Smooth muscle cell (in vitro differentiated cells): Measurements from ENCODE around the gene NRXN3. TPM values are rescaled to one million over a fixed set of nuclear protein-coding genes. Genes with fewer than 3 reads are reported as not detected.
"Not testable (repeated sequence)": the region's sequence is repeated elsewhere in the genome, so short reads cannot be mapped to it uniquely, and the experiment has no call there.

Experiments used
- DNase-seq: peaks from one replicate; lab custom pipeline; 2025; ENCODE audit not compliant: unreplicated experiment; lab: John Stamatoyannopoulos, UW
- H2AFZ ChIP-seq: fragments of 200-600 bp; sonication (generic); 2 replicates; pipeline ENCODE4 v1.6.0; 2016; ENCODE audit warnings: antibody characterized with exemption, low read depth, mild to moderate bottlenecking
- H3F3A ChIP-seq: fragments of 200-600 bp; sonication (generic); 2 replicates; pipeline ENCODE4 v1.6.0; 2017; ENCODE audit warnings: antibody characterized with exemption, low read depth
- H3K27ac ChIP-seq: fragments of 200-600 bp; sonication (generic); 2 replicates; pipeline ENCODE4 v1.5.1; 2016; ENCODE audit warnings: low read depth, mild to moderate bottlenecking
- H3K27me3 ChIP-seq: fragments of 200-600 bp; sonication (generic); 2 replicates; pipeline ENCODE4 v1.6.1; 2016; ENCODE audit warnings: low read depth, mild to moderate bottlenecking
- H3K36me3 ChIP-seq: fragments of 200-600 bp; sonication (generic); 2 replicates; pipeline ENCODE4 v1.5.1; 2016; ENCODE audit warnings: low read depth
- H3K4me1 ChIP-seq: fragments of 200-600 bp; sonication (generic); 2 replicates; pipeline ENCODE4 v1.5.1; 2016; ENCODE audit warnings: low read depth
- H3K4me2 ChIP-seq: fragments of 200-600 bp; sonication (generic); 2 replicates; pipeline ENCODE4 v1.6.0; 2016; ENCODE audit warnings: mild to moderate bottlenecking
- H3K4me3 ChIP-seq: fragments of 200-600 bp; sonication (generic); 2 replicates; pipeline ENCODE4 v1.5.1; 2016; ENCODE audit warnings: mild to moderate bottlenecking
- H3K79me2 ChIP-seq: fragments of 200-600 bp; sonication (generic); 2 replicates; pipeline ENCODE4 v1.6.0; 2016; ENCODE audit warnings: low read depth, mild to moderate bottlenecking
- H3K9ac ChIP-seq: fragments of 200-600 bp; sonication (generic); 2 replicates; pipeline ENCODE4 v1.6.0; 2016; ENCODE audit warnings: low read depth
- H3K9me3 ChIP-seq: fragments of 200-600 bp; sonication (generic); replicated peaks from 2 replicates; pipeline ENCODE4 v1.5.1; 2016; ENCODE audit warnings: low read depth
- H4K20me1 ChIP-seq: fragments of 200-600 bp; sonication (generic); 2 replicates; pipeline ENCODE4 v1.6.0; 2016; ENCODE audit warnings: low read depth
- CTCF ChIP-seq: fragments of 200-600 bp; sonication (generic); IDR thresholded peaks from 2 replicates; pipeline ENCODE4 v1.5.1; 2017; ENCODE audit warnings: borderline replicate concordance, mild to moderate bottlenecking, antibody characterized with exemption; ENCODE audit not compliant: insufficient read depth, poor library complexity, severe bottlenecking
- WGBS: methylation state at CpG from one replicate; pipeline ENCODE4 v1.1.7; 2016; ENCODE audit warnings: low lambda C conversion rate; 5-methylcytosine and 5-hydroxymethylcytosine counted together
- polyA plus RNA-seq: library from polyadenylated mRNA; unstranded; fragments of >200 nt; fragmentation: Nextera tagmentation; extraction: Ambion mirVana; gene quantifications from 2 replicates; pipeline ENCODE4 v1.2.1, GENCODE V29; 2016
- total RNA-seq: library from RNA; depleted of rRNA; stranded (reverse); fragments of >200 nt; gene quantifications from 2 replicates; pipeline ENCODE4 v1.2.3, GENCODE V29; 2014

Gene NRXN3
- total and polyA plus RNA-seq, 2 experiments from 2014 or later: 1.2 to 7.0 TPM

- DNase-seq: no peak
- TF ChIP-seq CTCF: no peak
- H3K4me3 ChIP-seq: no peak overlapping the region
Measured at GRCh38 chr14:78535041-78535440, 364.9 kb downstream of the NRXN3 start.

GRCh38 chr14:78541788-78542187 lies 371.6 kb downstream of the NRXN3 start:
- not testable (repeated sequence) for H3K36me3 ChIP-seq, H3K27me3 ChIP-seq, H3F3A ChIP-seq, H3K79me2 ChIP-seq, H3K4me3 ChIP-seq, H3K27ac ChIP-seq, H2AFZ ChIP-seq, H3K4me2 ChIP-seq, H3K9ac ChIP-seq, H4K20me1 ChIP-seq, H3K4me1 ChIP-seq, DNase-seq, H3K9me3 ChIP-seq
- 97% methylated on average over 2 of the region's 2 CpGs for WGBS

More at GRCh38 chr14:78535041-78535440, 364.9 kb downstream of the NRXN3 start:
- no peaks in the 10 kb centered on the region for H3K36me3 ChIP-seq
- no peak overlapping the region for H2AFZ ChIP-seq
- no peaks in the 10 kb centered on the region for H3K27me3 ChIP-seq
- no peak overlapping the region for H3K27ac ChIP-seq
- H3F3A ChIP-seq: no peaks in the 10 kb centered on the region
- no peaks in the 10 kb centered on the region for H3K9me3 ChIP-seq
- no peaks in the 10 kb centered on the region for H3K79me2 ChIP-seq
- H4K20me1 ChIP-seq: no peaks in the 10 kb centered on the region
- H3K4me2 ChIP-seq: no peak overlapping the region
- H3K9ac ChIP-seq: no peak overlapping the region
- no peaks in the 10 kb centered on the region for H3K4me1 ChIP-seq

GRCh38 chr14:78543433-78543832 lies 373.3 kb downstream of the NRXN3 start:
- Histone ChIP-seq H3K9me3 (no peaks in the 10 kb centered on the region), H3K4me1 (no peaks in the 10 kb centered on the region), H3K36me3 (no peaks in the 10 kb centered on the region), H3K4me3 (no peak overlapping the region), H3K79me2 (no peaks in the 10 kb centered on the region), H3K27ac (no peak overlapping the region), H4K20me1 (no peaks in the 10 kb centered on the region), H3K4me2 (no peak overlapping the region), H3K9ac (no peak overlapping the region), H3F3A (no peaks in the 10 kb centered on the region), H3K27me3 (no peaks in the 10 kb centered on the region), H2AFZ (no peak overlapping the region)
- no peak for DNase-seq
- 43% methylated on average over 1 of the region's 1 CpG for WGBS
- TF ChIP-seq CTCF: no peak

DNA sequence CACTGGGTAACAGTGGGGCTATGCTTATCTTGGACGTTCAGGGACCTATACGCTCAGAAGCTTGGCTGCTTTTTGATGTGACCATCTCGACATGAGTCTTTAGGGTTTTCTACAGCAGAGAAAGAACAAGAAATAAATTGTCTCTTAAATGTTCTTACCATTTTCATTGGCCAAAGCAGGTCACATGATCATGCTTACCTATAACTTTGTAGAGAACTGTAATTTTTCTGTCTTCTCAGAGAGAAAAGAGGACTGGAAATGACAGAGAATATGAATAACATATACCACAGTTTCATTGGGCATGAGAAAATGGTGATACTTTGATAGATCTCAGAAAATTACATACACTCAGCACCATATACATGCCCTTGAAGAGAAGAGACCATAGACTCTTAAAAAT lies 390.9 kb downstream of the NRXN3 start:
- Histone ChIP-seq H3K9me3 (no peaks in the 10 kb centered on the region), H3K79me2 (no peaks in the 10 kb centered on the region), H3K9ac (no peak overlapping the region), H4K20me1 (no peaks in the 10 kb centered on the region), H3K36me3 (no peaks in the 10 kb centered on the region), H3K27me3 (peaks cover 10% of the 10 kb centered on the region), H3K4me2 (no peak overlapping the region), H3K27ac (no peak overlapping the region), H3F3A (no peaks in the 10 kb centered on the region), H2AFZ (no peak overlapping the region), H3K4me1 (no peaks in the 10 kb centered on the region), H3K4me3 (no peak overlapping the region)
- 73% methylated on average over 3 of the region's 3 CpGs for WGBS
- DNase-seq: no peak
- TF ChIP-seq CTCF: no peak
